Activated gamma-delta T cell treated with anti-CD3 and anti-CD28 coated beads, Interleukin-2, amount 50 U/mL, for 16 hours (primary cell): ENCODE data around the gene HAVCR2.

Experiments
- DNase-seq: peaks from one replicate; pipeline ENCODE4 v3.0.0-alpha.2; 2020; ENCODE audit warnings: low read depth

HAVCR2 gene

DNA sequence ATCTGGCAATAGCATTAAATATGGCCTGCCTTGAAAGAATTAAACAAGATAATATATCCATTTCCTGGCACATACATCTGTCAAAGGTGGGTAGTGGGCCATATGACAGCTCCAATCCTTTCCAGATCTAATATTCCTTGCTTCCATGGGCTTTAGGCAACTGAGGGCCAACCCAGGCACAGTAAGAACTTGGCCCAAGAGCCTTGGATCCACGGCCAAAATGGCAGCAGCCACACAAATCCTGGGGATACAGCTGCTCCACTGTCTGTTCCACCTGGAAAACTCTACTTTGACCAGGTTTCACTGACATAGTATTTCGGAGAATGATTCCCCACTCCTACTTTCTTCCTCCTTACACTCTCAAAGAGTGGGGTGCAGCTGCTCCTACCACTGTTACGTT lies 63.2 kb downstream of the HAVCR2 start:
- no peak for DNase-seq

DNA sequence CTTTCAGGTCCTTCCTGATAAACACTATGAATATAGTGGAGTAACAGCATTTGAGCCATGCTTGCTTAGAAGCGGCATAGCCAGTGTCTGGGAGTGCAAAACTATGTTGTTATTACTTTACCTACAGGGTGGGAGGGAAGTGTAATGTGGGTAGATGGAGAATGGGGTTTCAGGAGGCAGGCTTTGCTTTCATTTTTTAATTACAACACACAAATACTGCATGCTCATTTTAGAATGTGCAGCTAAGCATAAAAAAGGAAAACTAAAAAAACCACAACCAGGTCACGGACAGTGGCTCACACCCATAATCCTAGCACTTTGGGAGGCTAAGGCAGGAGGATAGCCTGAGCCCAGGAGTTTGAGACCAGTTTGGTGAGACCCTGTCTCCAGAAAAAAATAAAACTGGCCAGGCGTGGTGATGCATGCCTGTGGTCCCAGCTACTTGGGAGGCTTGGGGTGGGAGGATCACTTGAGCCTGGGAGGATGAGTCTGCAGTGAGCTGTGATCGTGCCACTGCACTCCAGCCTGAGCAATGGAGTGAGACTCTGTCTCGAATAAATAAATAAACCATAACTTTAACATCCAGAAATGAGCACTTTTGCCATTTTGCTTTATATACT lies 70.2 kb downstream of the HAVCR2 start:
- DNase-seq: no peak
